HG02938 (cell line): ENCODE data around the gene SLC35F3.

Source experiments
- ATAC-seq: cut with Tn5 transposase; IDR thresholded peaks from one replicate; pipeline ENCODE4 v1.9.1; 2021; ENCODE audit warnings: mild to moderate bottlenecking, moderate library complexity; ENCODE audit not compliant: unreplicated experiment

Gene SLC35F3

GRCh38 chr1:234340528-234340927 is 436.1 kb downstream of the SLC35F3 start:
- no peak for ATAC-seq

- ATAC-seq, result no peak
These were observed 438.3 kb downstream of the SLC35F3 start for GRCh38 chr1:234342774-234343173.

GRCh38 chr1:234345237-234345636 is 440.8 kb downstream of the SLC35F3 start:
- no peak for ATAC-seq

GRCh38 chr1:234348964-234349363 is 444.5 kb downstream of the SLC35F3 start:
- ATAC-seq, result no peak

GRCh38 chr1:234355782-234356510 is 451.5 kb downstream of the SLC35F3 start:
- no peak for ATAC-seq

GRCh38 chr1:234356615-234357269 is 452.3 kb downstream of the SLC35F3 start:
- ATAC-seq, result peak; percentile 71

GRCh38 chr1:234357831-234358230 is 453.4 kb downstream of the SLC35F3 start:
- ATAC-seq, result no peak

GRCh38 chr1:234361102-234361603 is 456.7 kb downstream of the SLC35F3 start:
- no peak for ATAC-seq

GRCh38 chr1:234362558-234362957 is 458.1 kb downstream of the SLC35F3 start:
- ATAC-seq, result no peak

GRCh38 chr1:234368320-234369032 is 464.0 kb downstream of the SLC35F3 start:
- ATAC-seq, result no peak

- no peak for ATAC-seq
These were observed 464.6 kb downstream of the SLC35F3 start for GRCh38 chr1:234369033-234369430.

- ATAC-seq, result no peak
These were observed 465.3 kb downstream of the SLC35F3 start for GRCh38 chr1:234369784-234370183.

GRCh38 chr1:234371414-234371813 is 466.9 kb downstream of the SLC35F3 start:
- no peak for ATAC-seq

- no peak for ATAC-seq
These were observed 467.7 kb downstream of the SLC35F3 start for GRCh38 chr1:234372011-234372757.

GRCh38 chr1:234373064-234373958 is 468.8 kb downstream of the SLC35F3 start, which contains the start of gene COA6:
Gene COA6, plus strand, starts transcription at chr1:234373456. Its CDS starts 11 bp downstream, at chr1:234373467.
- ATAC-seq, result peak; percentile 94

- ATAC-seq, result no peak
These were observed 469.4 kb downstream of the SLC35F3 start for GRCh38 chr1:234373959-234374254.
